SIG-M5 (cell line): ENCODE measurements around the gene RBFOX2.

Experiments used
- DNase-seq: peaks from one replicate; lab custom pipeline; 2025; lab: John Stamatoyannopoulos, UW

The RBFOX2 gene

DNA sequence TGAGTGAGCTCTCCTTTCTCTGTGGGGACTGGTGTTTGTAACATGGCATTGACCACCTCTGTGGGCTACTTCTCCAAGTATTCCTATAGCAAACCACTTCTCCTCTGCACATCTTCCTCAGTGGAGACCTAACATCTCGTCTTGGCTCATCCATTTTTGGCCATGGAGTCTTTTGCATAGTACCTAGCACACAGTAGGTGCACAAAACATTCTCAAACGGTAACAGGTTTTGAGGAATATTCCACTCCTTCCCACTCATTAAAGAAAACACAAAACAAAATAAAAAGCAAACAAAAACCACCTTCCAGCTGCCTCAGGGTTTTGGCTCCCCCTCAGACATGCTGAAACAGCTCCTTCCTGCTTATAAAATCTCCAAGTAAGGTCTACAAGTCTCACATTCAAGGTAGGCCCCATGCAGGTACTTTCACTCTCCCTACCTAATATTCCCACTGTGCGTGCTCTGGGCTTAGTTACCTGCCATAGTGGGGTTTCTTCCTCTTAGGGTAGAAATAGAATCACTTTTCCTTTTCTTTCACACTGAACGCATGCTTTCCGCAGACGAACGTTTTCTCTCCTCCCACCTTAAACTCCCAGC lies 132.4 kb downstream of the RBFOX2 start:
- DNase-seq = no peak

DNA sequence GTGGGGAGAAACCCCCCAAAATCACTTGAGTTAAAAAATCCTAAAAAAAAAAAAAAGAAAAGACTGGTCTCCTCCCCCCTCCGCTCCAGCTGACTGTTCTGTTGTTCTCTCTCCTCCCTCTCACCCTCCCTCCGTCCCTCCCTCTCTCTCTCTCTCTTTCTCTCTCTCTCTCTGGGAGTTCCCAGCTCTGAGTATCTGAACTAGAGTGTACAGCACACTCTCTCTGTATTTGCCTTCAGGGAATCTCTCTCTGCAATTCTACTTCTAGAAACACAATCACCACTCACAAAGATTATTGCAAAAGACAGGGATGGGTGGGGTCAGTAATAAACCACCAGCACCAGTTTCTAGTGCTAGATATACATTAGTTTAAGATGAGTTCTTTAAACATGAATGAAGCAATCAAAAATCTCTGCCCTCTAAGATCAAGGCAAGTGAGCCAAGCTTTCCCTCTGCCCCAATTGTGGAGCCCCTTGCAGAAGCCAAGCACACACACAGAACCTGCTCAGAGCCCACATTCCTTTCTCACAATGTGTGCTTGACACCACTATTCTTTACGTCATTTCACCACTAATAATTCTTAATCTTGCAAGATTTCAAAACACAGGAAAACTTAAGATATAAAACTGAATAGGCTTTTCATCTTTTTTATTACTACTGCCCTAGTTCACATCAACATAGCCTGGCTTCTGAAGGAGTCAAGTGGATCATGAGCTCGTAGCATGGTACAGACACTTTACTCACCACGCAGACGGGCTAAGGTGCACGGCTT lies 133.5 kb downstream of the RBFOX2 start:
- DNase-seq = no peak

DNA sequence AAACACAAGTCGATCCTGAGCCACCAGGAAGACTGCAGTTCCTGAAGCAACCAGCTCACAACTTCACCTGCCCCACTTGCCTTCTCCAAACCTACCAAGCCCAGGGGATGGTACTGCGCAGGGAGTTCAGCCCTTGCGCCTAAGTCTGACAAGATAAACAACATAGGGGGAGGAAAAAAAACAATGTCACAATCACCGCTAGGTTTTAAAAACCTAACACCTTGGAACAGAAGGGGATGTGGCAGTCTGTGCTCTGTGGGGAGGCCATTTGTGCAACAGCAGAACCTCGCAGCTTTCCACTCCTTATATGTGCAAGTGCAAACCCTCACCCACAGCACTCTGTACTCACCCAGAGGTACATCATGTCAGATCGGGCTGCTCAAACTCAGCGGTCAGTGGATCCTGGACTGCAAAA lies 134.2 kb downstream of the RBFOX2 start:
- no peak for DNase-seq

DNA sequence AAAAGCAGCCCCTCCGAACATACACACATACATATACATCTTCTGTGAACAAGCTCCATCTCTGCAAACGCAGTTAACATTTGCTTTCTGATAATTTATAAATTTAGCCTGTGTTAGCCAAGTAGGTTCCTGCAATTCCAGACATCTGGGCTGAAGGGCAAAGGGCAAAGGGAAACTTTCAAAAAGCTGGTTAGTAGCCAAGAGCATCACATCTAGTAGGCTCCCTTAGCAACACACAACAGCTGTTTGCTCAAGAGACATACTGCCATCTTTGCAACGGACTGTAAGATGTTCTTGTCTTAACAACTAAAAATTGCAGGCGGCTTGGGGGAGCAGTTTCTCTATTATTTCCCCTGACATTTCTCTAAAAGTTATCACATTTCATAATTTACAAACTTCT lies 134.9 kb downstream of the RBFOX2 start:
- no peak for DNase-seq

DNA sequence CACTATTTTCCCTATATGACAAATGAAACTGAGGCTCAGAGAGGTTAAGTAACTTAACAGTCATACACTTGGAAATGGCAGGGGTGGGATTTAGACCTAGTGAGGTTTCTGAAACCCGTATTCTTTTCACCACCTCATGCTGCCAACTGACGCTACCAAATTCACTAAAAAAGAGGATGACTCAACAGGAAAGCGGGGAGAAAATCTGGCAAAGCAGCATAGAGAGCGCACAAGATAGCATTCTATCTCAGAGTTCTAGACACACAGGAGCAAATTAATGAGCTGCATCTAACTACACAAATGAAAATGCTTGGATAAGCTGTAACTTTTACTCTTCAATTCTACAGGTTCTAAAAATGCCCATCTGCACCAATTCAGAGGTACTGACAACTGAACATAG lies 136.4 kb downstream of the RBFOX2 start:
- no peak for DNase-seq

DNA sequence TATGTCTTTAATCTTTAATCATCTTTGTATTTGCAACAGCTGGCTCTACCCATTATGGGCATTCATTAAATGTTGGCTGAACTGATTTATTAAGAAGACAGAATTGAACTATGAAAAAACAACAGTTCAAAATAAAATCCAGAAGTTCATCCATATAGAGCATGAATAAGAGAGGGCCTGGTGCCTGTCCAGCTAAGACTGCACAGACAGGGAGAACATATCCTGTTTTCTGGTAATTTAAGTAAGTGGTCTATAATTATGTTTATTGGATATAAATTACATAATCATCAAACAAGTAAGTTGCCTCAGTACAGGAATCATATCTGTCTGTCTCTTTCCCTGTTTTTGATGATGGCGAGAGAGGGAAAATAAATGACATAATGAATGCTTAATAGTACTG lies 137.2 kb downstream of the RBFOX2 start:
- no peak for DNase-seq

DNA sequence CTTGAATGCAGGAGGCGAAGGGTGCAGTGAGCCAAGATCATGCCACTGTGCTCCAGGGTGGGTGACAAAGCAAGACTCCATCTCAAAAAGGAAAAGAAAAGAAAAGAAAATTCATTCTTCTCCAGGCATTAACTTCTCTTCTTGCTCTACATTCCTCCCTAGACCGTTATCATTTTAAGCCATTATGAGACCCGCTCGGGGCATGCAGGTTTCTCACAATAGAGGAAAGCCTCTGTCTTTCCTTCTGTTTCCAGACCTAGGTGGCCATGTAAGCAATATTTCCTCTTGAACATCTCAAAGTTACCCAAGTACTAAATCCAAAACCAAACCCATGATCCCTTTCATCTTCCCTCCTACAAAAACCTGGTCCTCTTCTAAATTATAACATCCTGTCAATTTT lies 139.6 kb downstream of the RBFOX2 start:
- DNase-seq = no peak

DNA sequence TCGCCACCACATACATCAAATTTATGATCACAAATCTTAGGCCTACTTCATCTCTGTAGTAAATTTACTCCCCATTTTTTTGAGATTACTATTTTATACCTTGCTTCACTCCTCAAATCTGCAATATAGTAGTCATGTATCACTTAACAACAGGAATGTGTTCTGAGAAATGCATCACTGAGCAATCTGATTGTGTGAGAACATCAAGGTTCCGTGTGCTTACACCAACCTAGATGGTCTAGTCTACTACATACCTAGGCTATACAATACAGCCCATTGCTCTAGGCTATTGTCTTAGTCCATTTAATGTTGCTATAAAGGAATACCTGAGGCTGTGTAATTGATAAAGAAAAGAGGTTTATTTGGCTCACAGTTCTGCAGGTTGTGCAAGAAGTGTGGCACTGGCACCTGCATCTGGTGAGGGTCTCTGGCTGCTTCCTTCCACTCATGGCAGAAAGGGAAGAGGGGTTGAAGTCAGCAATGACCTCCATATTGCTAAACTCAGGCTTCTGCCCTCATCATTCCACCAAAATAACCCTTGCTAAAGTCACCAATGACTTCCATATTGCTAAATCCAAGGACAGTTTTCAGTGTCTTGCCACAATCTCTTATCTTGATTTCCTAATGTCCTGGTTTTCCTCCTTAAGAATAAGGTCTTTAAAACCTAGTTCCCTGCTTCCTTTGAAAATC lies 140.3 kb downstream of the RBFOX2 start:
- DNase-seq = no peak

DNA sequence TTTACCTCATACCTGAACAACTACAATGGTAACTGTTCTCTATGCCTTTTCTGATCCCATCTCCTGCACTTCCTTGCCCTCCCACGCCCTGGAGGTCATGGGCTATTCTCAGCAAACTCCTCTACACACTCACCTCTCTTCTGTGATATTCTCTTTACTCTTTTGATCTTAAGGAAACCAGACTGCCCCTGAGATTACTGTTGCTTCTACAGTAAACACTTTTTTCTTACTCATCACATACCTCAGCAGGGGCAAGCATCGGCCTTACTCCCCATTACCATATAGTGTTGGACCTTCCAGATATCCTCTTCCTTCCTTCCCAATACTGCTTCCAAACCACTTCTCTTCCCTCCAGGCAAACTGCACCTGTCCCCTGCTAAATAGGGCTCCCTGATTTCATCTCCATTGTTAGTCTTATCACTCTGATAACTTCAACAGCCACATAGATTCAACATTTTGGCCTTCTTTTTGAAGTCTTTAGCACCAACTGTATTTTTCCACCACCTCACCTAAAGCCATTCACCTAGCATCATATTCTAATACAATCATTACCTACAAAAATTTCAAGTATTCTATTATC lies 141.2 kb downstream of the RBFOX2 start:
- no peak for DNase-seq

DNA sequence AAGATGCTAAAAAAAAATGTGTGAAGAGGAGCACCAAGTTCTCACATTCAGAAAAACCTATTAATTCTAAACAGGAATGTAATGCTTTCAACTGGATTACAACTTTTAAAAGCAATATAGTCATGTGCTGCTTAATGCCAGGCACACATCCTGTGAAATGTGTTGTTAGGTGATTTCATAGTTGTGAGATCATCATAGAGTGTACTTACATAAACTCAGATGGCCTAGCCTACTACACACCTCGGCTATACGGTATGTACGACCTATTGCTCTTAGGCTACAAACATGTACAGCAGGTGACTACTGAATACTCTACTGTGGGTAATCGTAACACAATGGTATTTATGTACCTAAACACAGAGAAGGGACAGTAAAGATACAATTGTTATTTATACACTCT lies 142.3 kb downstream of the RBFOX2 start:
- DNase-seq = no peak

DNA sequence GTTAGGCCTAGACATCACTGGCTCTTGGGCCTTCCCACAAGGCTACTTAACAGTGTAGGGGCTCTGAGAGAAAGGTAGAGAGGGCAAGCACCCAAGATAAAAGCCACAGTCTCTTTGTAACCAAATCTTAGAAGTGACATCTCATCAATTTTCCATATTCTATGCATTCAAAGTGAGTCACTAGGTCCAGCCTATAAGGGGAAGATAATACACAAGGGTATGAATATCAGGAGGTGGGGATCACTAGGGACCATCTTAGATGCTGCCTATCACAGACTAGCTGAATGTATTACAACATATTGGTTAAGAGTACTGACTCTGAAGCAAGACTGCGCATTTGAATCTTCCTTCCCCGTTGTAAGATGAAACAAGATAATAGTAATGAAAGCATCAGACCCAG lies 144.1 kb downstream of the RBFOX2 start:
- DNase-seq = no peak

DNA sequence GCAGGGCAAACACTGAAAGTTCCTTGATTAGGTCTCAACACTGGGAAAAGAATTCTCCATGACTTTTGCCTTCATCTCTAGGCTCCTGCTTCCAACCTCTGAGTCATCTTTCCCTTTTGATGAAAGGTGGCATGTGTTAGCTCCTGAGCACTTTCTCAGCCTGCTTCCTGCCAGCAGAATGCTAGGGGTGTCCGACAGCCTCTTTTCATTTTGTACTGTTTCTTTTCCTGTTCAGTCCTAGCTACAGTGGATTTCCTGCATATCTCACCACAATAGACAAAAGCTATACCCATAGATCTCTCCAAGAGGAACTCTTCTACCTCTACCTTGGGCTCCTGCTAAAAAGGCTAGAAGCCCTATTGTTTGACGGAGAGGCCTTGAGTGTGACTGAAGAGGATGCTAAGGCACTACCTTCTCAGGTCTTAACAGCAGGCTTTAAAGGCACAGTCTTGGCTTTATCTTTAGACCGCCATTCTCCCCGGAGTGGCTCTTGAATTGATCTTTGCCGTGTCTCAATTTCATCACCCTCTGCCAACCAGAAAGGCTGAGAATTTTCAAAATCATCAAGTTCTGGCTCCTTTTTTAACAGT lies 145.5 kb downstream of the RBFOX2 start:
- no peak for DNase-seq

DNA sequence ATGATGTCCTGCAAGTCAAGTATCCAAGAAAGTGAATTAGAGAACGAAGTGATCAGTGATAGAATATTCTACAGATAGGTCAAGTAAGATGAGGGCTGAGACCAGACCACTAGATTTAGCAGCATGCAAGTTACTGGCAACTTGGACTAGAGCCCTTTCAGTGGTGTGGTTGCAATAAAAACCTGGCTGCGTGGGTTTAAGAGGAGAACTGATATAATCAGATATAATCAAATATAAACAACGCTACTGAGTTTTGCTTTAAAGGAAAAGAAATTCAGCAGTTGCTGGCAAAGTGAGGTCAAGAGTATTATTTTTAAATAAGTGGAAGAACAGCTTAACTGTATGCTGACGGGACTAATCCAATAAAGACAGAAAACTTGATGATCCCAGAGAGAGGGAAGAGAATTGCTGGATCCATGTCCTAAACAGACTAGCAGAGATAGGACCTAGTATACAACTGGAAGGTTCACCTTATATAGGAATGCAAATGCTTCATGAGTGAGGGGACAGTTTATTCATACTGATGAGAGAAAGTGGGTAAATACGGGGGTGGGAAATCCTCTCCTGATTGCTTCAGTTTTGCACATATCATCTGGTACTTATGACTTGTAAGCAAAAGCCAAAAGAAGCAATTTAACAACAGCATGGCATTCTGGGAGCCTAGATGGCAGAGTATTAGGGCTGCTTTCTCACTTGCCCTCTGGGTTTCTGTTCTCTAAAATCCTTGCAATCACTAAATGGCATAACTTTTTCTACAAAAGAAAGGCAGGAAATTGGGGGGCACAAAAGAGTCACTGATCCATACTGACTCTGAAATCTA lies 146.2 kb downstream of the RBFOX2 start:
- no peak for DNase-seq

DNA sequence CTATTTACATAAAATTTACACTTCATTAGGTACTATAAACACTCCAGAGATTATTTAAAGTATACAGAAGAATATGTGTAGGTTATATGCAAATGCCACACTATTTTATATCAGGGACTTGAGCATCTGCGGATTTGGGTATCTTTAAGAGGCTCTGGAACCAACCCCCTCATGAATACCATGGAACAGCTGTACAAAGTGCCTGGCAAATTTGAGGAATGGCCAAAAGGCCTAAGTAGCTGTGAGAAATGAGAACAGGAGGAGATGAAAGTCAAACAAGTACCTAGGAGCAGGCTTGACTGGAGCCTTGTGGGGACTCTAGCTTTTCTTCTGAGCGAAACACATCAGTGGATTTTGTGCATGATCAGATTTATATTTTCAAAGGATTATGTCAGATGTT lies 149.3 kb downstream of the RBFOX2 start:
- DNase-seq = no peak

DNA sequence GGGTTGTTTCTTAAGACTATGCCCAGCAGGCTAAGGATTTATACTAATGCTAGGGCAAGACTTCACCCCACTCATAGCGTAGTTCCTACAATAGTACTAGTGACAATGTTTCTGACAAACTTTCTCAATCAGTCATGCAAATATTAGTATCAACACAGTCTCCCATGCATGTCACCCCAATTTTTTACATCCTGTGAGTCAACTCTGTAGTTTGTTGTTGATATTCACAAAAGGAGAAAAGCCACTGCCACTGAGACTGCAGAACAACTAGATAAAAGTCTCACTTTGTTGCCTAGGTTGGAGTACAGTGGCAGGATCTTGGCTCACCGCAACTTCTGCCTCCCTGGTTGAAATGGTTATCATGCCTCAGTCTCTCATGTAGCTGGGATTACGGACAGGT lies 155.2 kb downstream of the RBFOX2 start:
- no peak for DNase-seq

DNA sequence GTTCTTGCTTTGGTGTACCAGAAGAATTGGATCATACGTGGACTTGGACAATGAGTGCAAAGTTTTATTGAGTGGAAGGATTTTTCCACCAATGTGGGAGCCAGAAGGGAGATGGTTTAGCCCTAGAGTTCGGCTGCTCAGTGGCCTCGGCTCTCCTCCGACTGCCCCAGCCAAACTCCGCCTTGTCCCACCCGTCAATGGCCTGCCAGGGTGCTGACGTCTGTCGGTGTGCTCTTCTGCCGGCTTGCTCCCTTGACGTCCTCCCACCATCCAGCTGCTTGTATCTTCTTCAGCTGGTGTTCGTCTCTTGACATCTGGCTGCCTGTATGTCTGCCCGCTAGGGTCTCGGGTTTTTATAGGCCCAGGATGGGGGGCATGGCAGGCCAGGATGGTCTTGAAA lies 156.2 kb downstream of the RBFOX2 start:
- no peak for DNase-seq

DNA sequence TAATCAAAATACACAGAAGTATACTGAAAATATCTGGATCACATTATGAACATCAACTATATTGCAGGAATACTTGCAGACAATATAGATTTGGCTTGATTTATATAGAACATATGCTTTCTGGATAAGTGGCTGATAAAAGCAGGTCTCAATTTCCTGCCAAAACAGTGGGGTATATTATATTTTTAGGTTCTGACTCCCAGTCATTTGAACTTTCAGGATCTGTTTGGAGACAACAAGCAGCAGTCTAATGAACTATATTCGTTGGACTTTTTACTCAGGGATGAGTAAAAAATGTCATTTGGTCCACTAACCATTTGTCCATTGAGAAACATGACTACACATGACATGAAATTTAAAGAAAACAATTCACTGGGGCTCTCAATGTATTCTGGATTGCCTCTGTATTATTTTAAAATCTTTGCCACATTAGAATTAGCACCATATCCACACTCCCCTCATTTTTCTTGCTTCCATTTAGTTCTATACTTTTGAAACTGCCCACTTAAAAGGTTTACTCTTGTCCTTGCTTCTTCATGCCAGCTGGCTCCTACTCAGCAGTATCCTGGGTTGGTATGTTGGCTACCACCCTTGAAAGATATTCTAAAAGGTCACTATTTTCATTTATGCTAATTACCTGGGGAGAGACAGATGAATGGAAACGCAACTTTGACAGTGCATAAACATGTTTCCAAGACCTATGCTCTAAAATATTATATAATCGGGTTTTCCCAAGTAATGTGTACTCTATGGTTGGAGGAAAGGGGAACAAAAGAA lies 157.9 kb downstream of the RBFOX2 start:
- DNase-seq = no peak

DNA sequence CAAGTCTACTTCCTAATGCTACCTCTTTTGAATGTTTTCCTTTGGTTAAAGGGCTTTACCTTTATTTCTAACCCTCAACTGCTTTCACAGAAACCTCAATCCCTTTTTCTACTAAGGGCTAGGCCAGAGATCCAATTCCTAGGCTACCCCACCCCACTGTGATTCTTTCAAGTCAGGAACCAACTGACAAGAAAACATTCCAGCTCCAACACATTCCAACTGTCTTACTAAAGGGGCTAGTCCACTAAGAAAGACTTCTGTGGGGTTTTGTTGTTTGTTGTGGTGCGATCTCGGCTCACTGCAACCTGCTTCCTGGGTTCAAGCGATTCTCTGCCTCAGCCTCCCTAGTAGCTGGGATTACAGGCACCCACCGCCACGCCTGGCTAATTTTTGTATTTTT lies 159.7 kb downstream of the RBFOX2 start:
- no peak for DNase-seq

DNA sequence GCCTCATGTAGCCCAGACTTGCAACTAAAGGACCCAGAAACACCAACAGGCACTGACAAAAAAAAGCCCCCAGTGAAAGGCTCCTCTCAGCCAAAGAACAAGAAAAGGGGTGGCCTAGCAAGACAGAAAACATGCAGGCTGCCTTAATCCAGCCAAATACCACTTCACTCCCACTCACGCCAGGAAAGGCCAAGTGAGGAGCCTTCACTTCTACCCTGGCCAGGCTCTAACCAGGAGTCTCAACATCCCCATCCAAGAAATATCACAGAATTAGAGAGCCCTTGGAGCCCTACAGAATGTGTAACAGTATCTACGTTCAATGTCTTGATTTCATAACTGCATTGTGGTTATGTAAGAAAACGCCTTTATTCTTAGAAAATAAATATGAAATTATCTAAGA lies 162.0 kb downstream of the RBFOX2 start:
- DNase-seq = no peak

DNA sequence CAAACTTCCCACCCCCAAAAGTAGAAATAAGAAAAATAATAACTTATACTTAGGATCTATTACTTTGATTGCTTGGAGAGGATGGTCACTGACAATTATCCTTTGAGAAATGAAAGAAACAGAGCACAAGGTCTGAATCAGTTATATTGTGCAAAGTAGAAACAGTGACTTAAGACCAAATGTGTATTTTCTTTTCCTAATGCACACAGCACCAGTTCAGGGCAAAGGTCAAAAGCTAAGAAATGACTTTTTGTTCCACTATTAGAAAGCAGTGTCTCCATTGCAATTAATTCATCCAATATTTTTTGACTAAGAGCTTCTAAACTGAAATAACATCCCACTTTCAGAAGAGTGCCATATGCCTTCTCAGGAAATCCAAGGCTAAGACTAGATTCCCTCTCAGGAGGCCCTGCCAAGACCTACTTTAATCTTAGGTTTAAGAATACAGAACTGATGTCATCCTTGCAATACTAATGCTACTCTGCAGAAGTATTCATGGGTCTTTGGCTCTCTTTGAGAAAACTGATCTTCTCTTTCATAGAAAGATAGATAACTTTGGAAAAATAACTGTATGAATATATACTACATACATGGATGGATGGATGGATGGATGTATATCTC lies 164.0 kb downstream of the RBFOX2 start:
- no peak for DNase-seq

DNA sequence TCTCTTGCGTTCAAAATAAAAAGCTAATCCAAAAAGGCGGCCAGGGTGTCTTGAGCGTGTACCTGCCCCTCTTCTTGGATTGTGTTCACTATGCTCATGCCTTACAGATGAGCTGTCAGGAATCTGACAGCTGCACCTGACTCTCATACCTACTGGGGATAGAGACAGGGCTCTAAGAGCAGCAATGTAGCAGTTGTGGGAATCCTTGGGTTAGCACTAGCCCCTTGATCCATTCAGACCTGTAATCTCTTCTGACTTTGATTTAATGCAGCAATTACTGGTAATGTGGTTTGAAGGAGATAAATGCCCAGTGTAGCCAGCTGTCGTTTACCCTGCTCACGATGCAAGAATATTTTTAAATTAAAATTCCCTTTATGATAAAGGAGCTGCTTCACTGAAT lies 165.2 kb downstream of the RBFOX2 start:
- DNase-seq = no peak
